ENCODE data around the gene ABHD6. TPM values are rescaled to one million over a fixed set of nuclear protein-coding genes. Genes with fewer than 3 reads are reported as not detected.
A peak's percentile ranks its signal among the peaks of the same experiment; 100 is the strongest.
"Not testable (repeated sequence)": the region's sequence is repeated elsewhere in the genome, so short reads cannot be mapped to it uniquely, and the experiment has no call there.

Gene ABHD6
- polyA plus RNA-seq, 3 donors = 11.7 to 13.2 (median 12.7) TPM

DNA sequence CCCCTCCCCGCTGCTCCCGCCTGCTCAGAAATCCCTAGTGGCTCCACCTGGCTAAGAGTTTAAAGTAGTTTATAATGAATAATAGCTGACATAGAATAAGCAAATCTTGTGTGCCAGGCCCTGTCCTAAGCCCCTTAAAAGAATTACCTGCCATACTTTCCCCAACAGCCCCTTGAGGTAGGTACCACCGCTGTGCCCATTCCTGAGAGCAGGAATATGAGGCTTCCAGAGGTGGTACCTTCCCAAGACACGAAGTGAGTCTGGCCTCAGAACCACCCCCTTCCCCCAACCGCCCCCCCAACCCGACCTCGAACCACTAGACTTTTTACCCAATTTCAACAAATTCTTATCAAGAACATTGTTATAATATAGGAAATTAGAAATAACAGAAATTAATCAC lies 1.2 kb downstream of the ABHD6 start:
- no peak for DNase-seq

DNA sequence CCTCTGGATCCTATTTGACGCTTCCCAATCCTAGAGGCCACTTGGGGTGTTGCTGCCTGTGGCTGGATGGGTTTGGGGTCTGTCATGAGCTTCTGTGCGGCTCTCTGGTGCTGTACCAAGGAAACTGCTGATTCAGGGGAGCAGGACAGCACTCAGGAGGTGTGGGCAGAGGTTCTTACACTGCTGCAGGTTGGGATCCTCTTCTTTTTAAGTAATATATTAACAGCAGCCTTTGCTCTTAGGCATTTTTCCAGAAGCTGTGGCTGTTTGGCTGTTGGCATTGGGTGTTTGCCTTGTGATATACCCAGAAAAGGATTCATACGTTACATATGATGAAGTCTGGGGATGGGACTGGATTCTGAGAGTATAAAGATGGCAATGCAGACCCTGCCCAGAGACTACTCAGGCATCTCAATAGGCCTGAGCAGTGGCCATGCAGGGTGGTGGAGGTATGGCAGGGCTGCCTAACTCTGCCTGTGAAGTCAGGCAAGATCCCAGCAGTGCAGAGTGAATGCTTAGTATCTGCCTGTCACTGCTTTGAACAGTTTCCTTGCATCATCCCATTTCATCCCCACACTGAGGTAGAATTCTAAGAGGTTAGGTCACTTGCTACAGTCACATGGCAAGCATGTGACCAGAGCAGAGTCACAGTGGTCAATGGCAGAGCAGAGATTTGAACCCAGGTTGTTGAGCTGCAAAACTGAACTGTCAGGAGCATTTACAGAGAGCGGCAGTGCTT lies 3.9 kb downstream of the ABHD6 start:
- no peak for DNase-seq

DNA sequence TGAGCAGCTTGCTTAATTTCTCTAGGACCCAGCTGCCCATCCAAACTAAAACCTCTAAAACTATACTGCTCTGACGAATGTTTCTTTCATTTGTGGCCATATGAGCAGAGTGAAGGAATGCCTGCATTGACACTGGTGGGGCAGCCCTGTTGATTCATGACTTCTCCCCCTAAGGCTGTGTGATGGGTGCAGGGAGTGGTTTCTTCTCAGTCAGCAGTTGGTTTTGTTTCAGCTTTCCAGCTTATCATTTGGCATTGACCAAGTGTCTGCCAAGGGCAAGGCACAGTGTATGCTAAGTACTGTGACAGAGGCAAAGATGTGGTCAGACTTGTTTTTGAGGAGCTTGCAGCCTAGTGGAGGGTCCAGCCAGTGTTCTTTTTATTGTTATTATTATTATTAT lies 4.7 kb downstream of the ABHD6 start:
- DNase-seq = no peak

- DNase-seq = not testable (repeated sequence)
Observed at GRCh38 chr3:58242860-58243259, 5.3 kb downstream of the ABHD6 start.

DNA sequence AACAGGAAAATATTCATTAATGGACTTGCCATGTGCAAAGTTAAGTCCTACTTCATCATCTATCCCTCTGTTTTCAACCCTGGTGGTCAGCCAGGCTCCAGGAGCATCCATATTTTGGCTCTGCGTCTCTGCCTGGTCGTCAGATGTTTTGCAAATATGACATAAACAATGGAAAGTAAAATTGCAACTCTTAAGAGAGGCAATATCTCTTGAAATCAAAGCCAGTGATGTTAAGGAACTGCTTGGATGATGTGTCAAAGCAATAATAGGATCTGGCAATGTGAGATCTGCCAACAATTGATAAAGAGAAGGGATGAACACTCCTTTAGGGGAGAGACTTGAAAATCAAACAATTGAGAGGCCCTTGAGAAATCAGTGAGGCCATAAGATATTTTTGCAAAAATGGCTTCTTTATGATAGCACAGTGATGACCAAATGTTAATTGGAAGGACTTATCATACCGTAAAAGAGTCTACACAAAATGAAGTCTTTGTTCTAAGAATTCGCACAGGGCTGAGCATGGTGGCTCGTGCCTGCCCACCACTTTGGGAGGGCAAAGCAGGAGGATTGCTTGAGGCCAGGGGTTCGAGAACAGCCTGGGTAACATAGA lies 6.5 kb downstream of the ABHD6 start:
- DNase-seq = no peak

GRCh38 chr3:58246148-58247047 lies 8.8 kb downstream of the ABHD6 start:
- DNase-seq = no peak

GRCh38 chr3:58249358-58250092 lies 11.9 kb downstream of the ABHD6 start:
- no peak for DNase-seq

DNA sequence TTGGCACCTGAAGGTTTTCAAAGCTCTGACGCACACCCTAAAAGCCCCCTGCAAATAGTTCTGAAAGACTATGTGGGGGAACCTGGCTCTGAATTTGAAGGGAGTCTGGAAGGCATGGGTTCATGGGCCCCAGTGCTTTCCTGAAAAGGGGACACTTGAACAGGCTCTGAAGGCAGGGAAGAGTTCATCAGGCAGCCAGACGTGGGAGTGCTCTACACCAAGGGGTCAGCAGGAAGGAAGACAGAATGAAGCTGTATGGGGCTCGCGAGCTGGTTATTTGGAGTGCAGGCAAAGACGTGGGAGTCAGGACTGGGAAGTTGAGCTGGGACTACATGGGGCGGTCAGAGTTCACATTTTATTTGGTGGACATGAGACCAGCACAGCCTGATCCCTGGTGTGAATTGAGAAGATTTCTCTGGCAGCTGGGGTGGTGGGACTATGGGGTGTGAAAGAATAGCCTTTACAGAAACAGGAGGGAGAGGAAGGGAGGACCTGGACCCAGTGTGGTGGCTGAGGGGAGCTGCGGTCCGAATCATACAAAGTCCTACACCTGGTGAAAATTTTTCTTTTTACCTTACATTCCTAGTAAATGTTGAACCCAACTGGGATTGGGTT lies 12.6 kb downstream of the ABHD6 start:
- peak; percentile 67 for DNase-seq

DNA sequence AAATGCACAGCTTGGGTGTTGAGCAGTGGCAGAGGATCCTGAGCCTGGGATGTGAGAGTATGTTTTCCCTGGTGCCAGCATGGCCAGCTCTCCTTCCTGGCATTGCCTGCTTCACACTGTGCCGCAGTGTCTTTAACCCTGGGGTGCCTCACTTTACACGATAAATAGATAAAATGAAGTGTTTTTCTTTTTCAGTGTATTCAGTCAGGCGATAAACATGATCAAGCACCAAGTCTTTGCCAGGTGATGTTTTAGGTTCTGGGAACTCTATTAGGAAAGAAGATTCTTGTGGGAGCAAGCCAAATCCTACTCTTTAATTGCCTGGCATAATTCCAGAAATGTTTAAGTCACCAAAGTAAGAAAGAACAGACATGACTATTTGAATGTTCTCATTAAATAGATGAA lies 14.0 kb downstream of the ABHD6 start:
- DNase-seq = no peak

- no peak for DNase-seq
Observed at GRCh38 chr3:58254144-58254543, 16.6 kb downstream of the ABHD6 start.

- no peak for DNase-seq
Observed at GRCh38 chr3:58256061-58256460, 18.5 kb downstream of the ABHD6 start.

DNA sequence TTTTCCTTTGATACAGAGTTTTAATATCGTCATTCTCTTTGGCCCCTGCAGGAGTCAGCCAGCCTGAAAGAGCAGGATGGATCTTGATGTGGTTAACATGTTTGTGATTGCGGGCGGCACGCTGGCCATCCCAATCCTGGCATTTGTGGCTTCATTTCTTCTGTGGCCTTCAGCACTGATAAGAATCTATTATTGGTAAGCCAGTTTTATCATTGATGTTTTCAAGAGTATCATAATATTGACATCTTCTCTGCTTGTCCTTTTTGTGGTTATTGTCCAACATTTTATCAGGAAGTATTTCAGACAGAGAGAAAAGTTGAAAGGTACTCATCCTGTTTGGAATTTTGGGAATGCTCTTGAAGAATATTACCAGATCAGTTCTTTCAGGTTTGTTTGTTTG lies 18.9 kb downstream of the ABHD6 start:
- no peak for DNase-seq

GRCh38 chr3:58258392-58259055 lies 20.9 kb downstream of the ABHD6 start:
- no peak for DNase-seq

DNA sequence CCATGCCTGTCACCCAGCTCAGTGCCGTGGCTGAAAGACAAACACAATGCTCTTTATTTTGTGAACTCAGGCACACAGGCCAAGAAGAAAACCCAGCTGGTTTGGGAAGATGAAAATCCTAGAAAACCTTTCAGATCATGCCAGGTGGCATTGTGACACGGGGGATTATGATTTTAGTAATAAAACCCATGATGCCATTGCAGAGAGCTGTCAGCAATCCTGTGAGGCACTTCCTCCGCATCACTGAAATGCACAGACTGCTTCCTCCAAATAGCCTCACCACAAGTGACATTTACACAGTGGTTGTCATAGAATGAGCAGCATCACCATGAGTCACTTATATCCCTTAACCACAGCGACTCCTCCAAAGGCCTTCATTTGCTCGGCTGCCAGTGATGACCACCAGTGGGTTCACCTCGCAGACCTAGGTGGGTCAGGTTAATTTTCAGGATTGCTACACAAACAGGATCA lies 22.7 kb downstream of the ABHD6 start:
- no peak for DNase-seq

- DNase-seq = no peak
Observed at GRCh38 chr3:58260733-58261132, 23.1 kb downstream of the ABHD6 start.

- no peak for DNase-seq
Observed at GRCh38 chr3:58261954-58262666, 24.5 kb downstream of the ABHD6 start.

DNA sequence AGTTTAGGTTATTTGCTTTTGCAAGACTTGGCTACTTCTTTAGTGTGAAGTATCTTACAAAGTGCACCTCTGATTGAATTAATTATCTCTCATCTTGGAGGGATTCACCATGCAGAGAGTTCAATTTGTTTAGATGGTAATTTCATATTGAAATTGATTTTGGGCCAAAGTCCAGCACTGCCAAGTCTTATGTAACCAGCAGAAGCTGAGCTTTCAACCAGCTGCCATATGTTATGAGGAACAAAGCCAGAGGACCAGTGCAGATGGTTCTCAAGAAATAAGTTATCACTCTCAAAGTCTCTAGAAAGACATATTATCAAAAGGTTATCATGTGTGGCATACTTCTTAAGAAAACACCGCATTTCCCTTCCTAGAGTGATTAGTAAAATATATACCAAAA lies 29.0 kb downstream of the ABHD6 start:
- no peak for DNase-seq

- DNase-seq = not testable (repeated sequence)
Observed at GRCh38 chr3:58267543-58267942, 30.0 kb downstream of the ABHD6 start.

DNA sequence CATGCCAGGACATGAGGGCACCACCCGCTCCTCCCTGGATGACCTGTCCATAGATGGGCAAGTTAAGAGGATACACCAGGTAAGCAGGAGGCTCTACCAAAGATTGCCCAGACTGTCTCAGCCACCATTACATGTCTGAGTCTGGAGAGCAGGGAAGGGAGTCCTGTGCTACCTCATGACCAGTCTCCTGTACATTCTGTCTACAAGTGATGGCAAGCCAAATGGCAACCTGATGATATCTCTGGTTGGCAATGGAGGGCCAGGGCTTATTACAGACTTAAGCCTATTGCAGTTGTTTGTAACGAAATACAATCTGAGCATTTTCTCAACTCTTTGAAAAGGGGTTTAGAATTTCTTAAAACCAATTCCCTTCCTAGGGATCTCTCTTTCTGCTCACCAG lies 31.8 kb downstream of the ABHD6 start:
- no peak for DNase-seq

GRCh38 chr3:58270485-58270884 lies 32.9 kb downstream of the ABHD6 start:
- no peak for DNase-seq

Measured in renal pelvis (tissue), 4 donors.